BE2C (cell line): ENCODE data around the gene AGRN.
A peak's percentile ranks its signal among the peaks of the same experiment; 100 is the strongest.

Source experiments
- DNase-seq: peaks from one replicate; pipeline ENCODE4 v3.0.0-alpha.2; 2020
- H3K27me3 ChIP-seq: fragments of 250-450 bp; sonication (Bioruptor Pico); 2 replicates; pipeline ENCODE4 v1.5.1; 2020; ENCODE audit warnings: mild to moderate bottlenecking
- H3K36me3 ChIP-seq: fragments of 250-450 bp; sonication (Bioruptor Pico); 2 replicates; pipeline ENCODE4 v1.5.1; 2020; ENCODE audit warnings: mild to moderate bottlenecking
- H3K4me1 ChIP-seq: fragments of 250-450 bp; sonication (Bioruptor Pico); 2 replicates; pipeline ENCODE4 v1.5.1; 2020
- H3K4me3 ChIP-seq: 2 replicates; pipeline ENCODE4 v1.5.1; 2011; ENCODE audit warnings: low read depth, low read length
- H3K9me3 ChIP-seq: fragments of 250-450 bp; sonication (Bioruptor Pico); 2 replicates; pipeline ENCODE4 v1.5.1; 2020
- TF ChIP-seq, protein P1 (sequence below): IDR thresholded peaks from 2 replicates; pipeline ENCODE4 v1.5.1; 2012; ENCODE audit warnings: mild to moderate bottlenecking, low read depth, low read length

The AGRN gene

DNA sequence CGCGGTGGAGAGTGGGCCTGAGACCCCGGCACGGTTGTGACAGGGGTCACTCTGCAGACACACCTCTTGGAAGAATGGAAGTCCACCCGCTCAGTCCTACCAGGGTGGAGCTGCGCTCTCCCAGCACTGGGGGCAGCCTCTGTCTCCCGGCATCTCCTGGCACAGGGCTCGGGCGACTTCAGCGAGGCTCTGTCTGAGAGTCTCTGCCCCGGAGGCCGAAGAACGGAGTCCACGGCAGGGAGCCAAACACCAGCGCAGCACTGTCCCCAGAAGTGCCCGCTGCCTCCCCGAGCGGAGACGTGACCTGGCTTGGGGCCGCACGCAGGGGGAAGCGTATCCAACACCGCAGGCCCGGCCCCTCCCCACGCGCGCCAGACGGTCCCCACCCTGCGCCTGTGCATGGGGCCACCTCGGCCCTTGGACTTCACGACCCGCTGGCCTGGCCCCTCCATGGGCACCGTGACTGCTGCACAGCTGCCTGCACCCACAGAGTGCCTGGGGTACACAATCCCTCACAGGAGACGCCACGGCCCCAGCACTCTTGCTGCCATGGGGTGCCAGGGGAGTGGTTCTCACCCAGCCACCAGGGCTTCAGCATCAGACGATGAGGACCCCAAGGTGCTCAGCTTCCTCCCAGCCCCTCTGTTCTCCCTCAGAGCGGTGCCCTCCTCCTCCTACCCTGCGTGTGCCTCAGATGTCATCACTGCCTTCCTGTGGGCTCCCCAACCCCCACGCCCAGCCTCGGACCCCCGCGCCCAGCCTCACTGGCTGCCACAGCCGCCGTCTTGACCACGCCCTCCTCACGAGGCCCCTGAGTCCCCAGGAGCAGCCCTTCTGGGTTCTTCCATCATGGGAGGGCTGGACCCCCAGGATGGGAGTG is 69.1 kb downstream of the AGRN start:
- DNase-seq: no peak
- no peaks in the 10 kb centered on the region for H3K4me1 ChIP-seq
- H3K27me3 ChIP-seq: no peaks in the 10 kb centered on the region
- H3K4me3 ChIP-seq: no peak overlapping the region
- no peaks in the 10 kb centered on the region for H3K36me3 ChIP-seq
- TF ChIP-seq, protein P1, sequence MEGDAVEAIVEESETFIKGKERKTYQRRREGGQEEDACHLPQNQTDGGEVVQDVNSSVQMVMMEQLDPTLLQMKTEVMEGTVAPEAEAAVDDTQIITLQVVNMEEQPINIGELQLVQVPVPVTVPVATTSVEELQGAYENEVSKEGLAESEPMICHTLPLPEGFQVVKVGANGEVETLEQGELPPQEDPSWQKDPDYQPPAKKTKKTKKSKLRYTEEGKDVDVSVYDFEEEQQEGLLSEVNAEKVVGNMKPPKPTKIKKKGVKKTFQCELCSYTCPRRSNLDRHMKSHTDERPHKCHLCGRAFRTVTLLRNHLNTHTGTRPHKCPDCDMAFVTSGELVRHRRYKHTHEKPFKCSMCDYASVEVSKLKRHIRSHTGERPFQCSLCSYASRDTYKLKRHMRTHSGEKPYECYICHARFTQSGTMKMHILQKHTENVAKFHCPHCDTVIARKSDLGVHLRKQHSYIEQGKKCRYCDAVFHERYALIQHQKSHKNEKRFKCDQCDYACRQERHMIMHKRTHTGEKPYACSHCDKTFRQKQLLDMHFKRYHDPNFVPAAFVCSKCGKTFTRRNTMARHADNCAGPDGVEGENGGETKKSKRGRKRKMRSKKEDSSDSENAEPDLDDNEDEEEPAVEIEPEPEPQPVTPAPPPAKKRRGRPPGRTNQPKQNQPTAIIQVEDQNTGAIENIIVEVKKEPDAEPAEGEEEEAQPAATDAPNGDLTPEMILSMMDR: no peak
- no peaks in the 10 kb centered on the region for H3K9me3 ChIP-seq

DNA sequence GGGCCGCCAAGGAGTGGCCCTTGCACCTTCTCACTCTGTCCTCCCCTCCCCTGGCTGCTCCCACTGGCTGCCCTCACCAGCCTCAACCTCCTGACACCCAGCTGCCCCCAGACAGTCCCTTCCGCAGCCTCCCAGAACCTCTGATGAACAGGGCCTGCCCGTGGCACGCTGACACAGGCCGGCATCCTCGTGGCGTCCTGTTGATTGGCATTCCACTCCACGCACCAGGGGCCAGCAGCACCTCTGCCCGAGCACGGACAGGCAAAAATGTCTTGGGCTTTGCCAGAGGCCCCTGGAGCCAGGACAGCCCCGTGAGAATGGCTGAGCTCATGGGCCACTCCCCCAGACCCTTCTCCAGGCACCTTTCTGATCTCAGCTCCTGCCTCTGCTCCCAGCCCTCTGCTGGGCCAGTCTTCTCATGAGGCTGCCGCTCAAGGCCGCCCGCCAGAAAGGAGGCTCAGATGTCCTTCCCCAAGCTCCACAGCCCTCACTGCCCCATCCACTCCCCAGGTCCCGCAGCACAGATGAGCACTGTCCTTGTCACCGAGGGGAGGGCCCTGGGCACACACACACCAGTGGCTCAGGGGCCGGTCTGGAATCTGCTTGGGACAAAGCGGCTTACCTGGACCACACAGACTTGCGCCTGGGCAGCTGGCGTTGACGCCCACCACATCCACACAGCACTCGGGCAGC is 70.0 kb downstream of the AGRN start:
- TF ChIP-seq, protein P1: no peak
- no peaks in the 10 kb centered on the region for H3K9me3 ChIP-seq
- H3K4me3 ChIP-seq: no peak overlapping the region
- no peak for DNase-seq
- H3K4me1 ChIP-seq: no peaks in the 10 kb centered on the region
- no peaks in the 10 kb centered on the region for H3K27me3 ChIP-seq
- no peaks in the 10 kb centered on the region for H3K36me3 ChIP-seq

DNA sequence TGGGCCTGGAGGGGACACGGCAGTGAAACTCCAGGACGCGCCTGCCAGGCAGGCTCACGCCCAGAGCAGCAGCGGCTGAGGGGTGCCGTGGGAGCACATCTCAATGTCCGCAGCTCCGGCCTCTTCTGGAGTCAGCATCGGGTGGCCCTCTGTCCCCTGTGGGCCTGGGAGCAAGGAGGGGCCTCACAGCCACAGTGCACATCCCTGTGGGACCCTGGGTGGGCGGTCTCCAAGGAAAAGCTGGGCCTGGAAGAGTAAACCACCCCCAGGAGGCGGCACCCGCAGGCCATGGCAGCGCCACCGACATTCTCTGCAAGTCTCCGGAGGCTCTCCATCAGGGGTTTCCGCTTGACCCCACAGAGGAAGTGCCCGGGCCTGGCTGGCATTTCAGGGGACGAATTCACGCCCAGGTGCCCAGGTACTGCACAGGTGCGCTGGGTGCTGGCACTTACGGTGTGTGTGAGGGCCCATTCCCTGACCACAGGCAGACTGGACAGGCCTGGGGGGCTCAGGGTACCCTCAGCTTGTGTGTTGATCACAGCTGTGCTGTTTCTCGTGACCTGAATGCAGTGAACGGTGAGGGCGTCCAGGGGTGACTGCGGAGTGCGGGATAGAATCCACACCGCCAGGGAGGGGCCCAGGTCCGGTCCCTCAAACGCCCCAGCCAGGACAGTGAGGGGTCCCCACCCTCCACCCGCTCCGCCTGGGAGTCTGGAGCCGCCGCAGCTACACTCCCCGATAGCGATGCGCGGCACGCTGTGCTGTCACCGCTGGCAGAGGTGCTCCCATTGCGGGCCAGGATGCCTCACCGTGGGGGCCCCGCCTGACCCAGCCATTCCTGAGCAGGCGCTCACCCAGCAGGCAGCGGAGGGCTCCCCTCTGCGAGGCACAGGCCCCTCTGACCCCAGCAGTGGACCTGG is 70.8 kb downstream of the AGRN start:
- Histone ChIP-seq H3K36me3 (no peaks in the 10 kb centered on the region), H3K4me3 (no peak overlapping the region), H3K4me1 (no peaks in the 10 kb centered on the region), H3K9me3 (no peaks in the 10 kb centered on the region), H3K27me3 (no peaks in the 10 kb centered on the region)
- no peak for DNase-seq
- TF ChIP-seq, protein P1: no peak

DNA sequence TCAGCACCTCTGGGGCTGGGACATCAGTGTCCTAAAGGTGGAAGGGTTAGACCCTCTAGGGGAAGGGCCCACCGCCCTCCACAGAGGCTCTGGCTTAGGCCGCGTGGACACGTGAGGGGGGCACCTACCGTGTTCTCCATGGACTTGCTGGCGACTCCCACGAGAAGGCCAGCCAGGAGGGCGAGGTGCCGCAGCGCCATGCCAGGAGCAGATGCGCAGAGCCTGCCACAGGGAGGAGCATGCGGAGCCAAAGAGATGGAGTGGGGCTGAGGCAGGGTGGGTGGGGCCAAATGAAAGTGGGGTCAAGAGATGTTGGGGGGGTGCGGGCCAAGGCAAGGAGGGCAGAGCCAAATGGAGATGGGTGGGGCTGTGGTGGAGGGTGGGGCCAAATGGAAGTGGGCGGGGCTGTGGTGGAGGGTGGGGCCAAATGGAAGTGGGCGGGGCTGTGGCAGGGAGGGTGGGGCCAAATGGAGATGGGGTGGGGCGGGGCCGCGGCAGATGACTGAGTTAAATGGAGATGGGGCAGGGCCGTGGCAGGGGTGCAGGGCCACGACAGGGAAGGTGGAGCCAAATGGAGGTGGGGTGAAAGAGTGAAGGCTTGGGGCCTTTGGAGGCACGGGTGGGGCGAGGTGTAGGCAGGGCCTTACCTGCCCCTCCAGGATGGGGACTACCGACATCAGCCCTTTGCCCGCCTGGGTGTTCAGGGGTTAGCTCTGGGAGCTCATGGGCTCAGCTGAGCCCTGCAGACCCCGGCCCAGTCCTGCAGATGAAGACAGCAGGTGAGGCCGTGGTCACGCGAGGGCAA is 71.6 kb downstream of the AGRN start:
- TF ChIP-seq, protein P1: no peak
- H3K4me1 ChIP-seq: no peaks in the 10 kb centered on the region
- H3K27me3 ChIP-seq: no peaks in the 10 kb centered on the region
- H3K9me3 ChIP-seq: no peaks in the 10 kb centered on the region
- DNase-seq: peak; percentile 34
- H3K4me3 ChIP-seq: no peak overlapping the region
- no peaks in the 10 kb centered on the region for H3K36me3 ChIP-seq

DNA sequence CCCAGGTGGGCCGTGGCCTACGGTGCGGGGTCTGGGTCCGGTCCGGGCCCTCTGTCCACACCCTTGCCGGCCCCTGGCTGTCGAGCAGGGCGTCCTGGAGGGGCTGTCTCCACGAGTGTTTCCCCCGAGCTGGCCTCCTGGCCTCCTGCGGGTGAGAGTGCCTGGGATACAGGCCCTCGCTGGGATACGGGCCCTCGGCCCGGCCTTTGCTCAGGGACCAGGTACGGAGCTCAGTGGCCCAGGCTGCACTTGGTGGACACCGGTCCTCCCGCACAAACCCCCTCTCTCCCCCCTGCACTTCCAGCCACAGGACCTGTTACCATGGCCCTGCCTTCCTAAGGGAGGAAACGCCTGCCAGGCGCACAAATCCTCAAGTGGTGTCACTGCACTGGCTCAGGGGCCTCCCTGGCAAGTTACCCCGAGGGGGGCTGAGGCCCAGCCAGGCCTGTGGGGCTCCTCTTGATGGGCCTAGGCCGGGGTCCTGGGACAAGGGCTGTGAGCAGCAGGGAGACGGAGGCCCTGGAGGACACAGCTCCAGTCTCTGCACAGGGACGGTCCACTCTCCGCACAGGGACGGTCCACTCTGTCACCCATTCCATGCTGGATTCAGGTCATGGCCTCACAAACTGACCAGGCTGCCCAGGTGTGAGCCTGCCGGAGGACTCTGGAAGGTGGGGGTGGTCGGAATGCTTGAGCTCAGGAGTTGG is 72.4 kb downstream of the AGRN start:
- H3K36me3 ChIP-seq: no peaks in the 10 kb centered on the region
- no peak overlapping the region for H3K4me3 ChIP-seq
- no peaks in the 10 kb centered on the region for H3K4me1 ChIP-seq
- no peaks in the 10 kb centered on the region for H3K27me3 ChIP-seq
- TF ChIP-seq, protein P1: no peak
- H3K9me3 ChIP-seq: no peaks in the 10 kb centered on the region
- DNase-seq: no peak
